Measurements from ENCODE around the gene MAD2L1BP.
A peak's percentile ranks its signal among the peaks of the same experiment; 100 is the strongest.

The MAD2L1BP gene

GRCh38 chr6:43624786-43625288 is 10.8 kb upstream of the MAD2L1BP start:
- no peak overlapping the region for H3K4me3 ChIP-seq (ENCODE audit: low read depth, low read length)
- TF ChIP-seq MAX (IDR thresholded peaks at IDR 0.05; ENCODE audit: low read depth, low read length) (no peak), POLR2A (IDR thresholded peaks at IDR 0.05; ENCODE audit: extremely low read depth, insufficient read length) (no peak), MYC (IDR thresholded peaks at IDR 0.05; ENCODE audit: low read depth, low read length) (no peak), CTCF (IDR thresholded peaks at IDR 0.05; ENCODE audit: low read depth, low read length) (no peak)
- DNase-seq (ENCODE audit: low read depth): no peak

- H3K4me3 ChIP-seq (ENCODE audit: low read depth, low read length): no peak overlapping the region
- DNase-seq (ENCODE audit: low read depth): no peak
- TF ChIP-seq CTCF (IDR thresholded peaks at IDR 0.05; ENCODE audit: low read depth, low read length) (no peak), POLR2A (IDR thresholded peaks at IDR 0.05; ENCODE audit: extremely low read depth, insufficient read length) (no peak), MAX (IDR thresholded peaks at IDR 0.05; ENCODE audit: low read depth, low read length) (no peak), MYC (IDR thresholded peaks at IDR 0.05; ENCODE audit: low read depth, low read length) (no peak)
Measured at GRCh38 chr6:43625393-43625992, 10.1 kb upstream of the MAD2L1BP start.

GRCh38 chr6:43627008-43627825 is 8.4 kb upstream of the MAD2L1BP start:
- H3K4me3 ChIP-seq (ENCODE audit: low read depth, low read length): peak overlapping the region; percentile 30
- no peak for TF ChIP-seq MYC (IDR thresholded peaks at IDR 0.05; ENCODE audit: low read depth, low read length)
- TF ChIP-seq POLR2A (IDR thresholded peaks at IDR 0.05; ENCODE audit: extremely low read depth, insufficient read length): no peak
- no peak for TF ChIP-seq CTCF (IDR thresholded peaks at IDR 0.05; ENCODE audit: low read depth, low read length)
- no peak for TF ChIP-seq MAX (IDR thresholded peaks at IDR 0.05; ENCODE audit: low read depth, low read length)
- DNase-seq (ENCODE audit: low read depth): peak; percentile 58

- H3K4me3 ChIP-seq (ENCODE audit: low read depth, low read length): peak overlapping the region; percentile 92
- TF ChIP-seq CTCF (IDR thresholded peaks at IDR 0.05; ENCODE audit: low read depth, low read length): no peak
- TF ChIP-seq MAX (IDR thresholded peaks at IDR 0.05; ENCODE audit: low read depth, low read length): peak; percentile 42; the same call in 1 of the 2 replicates
- TF ChIP-seq POLR2A (IDR thresholded peaks at IDR 0.05; ENCODE audit: extremely low read depth, insufficient read length): peak; percentile 5
- DNase-seq (ENCODE audit: low read depth): peak; percentile 70
Measured at GRCh38 chr6:43628393-43629103, 7.1 kb upstream of the MAD2L1BP start.

- peak within 1 kb of the TSS; percentile 92 for H3K4me3 ChIP-seq (ENCODE audit: low read depth, low read length)
- DNase-seq (ENCODE audit: low read depth): peak; percentile 100
- TF ChIP-seq MYC (IDR thresholded peaks at IDR 0.05; ENCODE audit: low read depth, low read length) (peak; percentile 64; the same call in 1 of the 2 replicates), POLR2A (IDR thresholded peaks at IDR 0.05; ENCODE audit: extremely low read depth, insufficient read length) (no peak)
Measured at GRCh38 chr6:43629104-43629504, 6.5 kb upstream of the MAD2L1BP start, which contains the start of gene GTPBP2. GTPBP2 (minus strand) TSS chr6:43629264; CDS start chr6:43629162, 102 bp downstream.

Measured in NB4 (cell line).